ENCODE measurements around the gene KCNC2.

GRCh38 chr12:75154388-75154787 lies 55.3 kb downstream of the KCNC2 start:
- TF ChIP-seq CTCF (IDR thresholded peaks at IDR 0.05) (no peak), POLR2A (IDR thresholded peaks at IDR 0.05) (no peak)
